Measurements from ENCODE around the gene OVCA2.

The OVCA2 gene

GRCh38 chr17:2029911-2030778, 11.7 kb upstream of the OVCA2 start, which contains the start of gene DPH1:
DPH1 (plus strand) TSS chr17:2030153; CDS start chr17:2030170, 17 bp downstream.
- DNase-seq: peak in 57 of 58 donors; percentile 37 to 94 (median 82)

GRCh38 chr17:2030779-2031163, 11.1 kb upstream of the OVCA2 start:
- DNase-seq: peak in 6 of 58 donors; percentile 33 to 70 (median 38)

- no peak for DNase-seq
These were observed 8.7 kb upstream of the OVCA2 start for GRCh38 chr17:2033153-2033552.

GRCh38 chr17:2034157-2034556, 7.7 kb upstream of the OVCA2 start:
- DNase-seq: no peak

- DNase-seq: no peak
These were observed 6.8 kb upstream of the OVCA2 start for GRCh38 chr17:2034806-2035540.

- no peak for DNase-seq
These were observed 6.0 kb upstream of the OVCA2 start for GRCh38 chr17:2035541-2036488.

GRCh38 chr17:2037155-2037554, 4.7 kb upstream of the OVCA2 start:
- DNase-seq: no peak

GRCh38 chr17:2040219-2040827, 1.5 kb upstream of the OVCA2 start:
- DNase-seq: no peak

GRCh38 chr17:2040942-2041560, 771 bp upstream of the OVCA2 start:
- DNase-seq: peak in 5 of 58 donors; percentile 45 to 68 (median 56)

- peak in 3 of 58 donors; percentile 31 to 54 (median 52) for DNase-seq
These were observed 597 bp downstream of the OVCA2 start for GRCh38 chr17:2042390-2042847.

- no peak for DNase-seq
These were observed 1.1 kb downstream of the OVCA2 start for GRCh38 chr17:2042933-2043332.

GRCh38 chr17:2043785-2044184, 2.0 kb downstream of the OVCA2 start:
- DNase-seq: no peak

GRCh38 chr17:2044263-2044894, 2.6 kb downstream of the OVCA2 start:
- no peak for DNase-seq

- no peak for DNase-seq
These were observed 5.8 kb downstream of the OVCA2 start for GRCh38 chr17:2047590-2047989.

- DNase-seq: no peak
These were observed 7.0 kb downstream of the OVCA2 start for GRCh38 chr17:2048805-2049204.

- DNase-seq: peak in 54 of 58 donors; percentile 34 to 83 (median 66)
These were observed 7.8 kb downstream of the OVCA2 start for GRCh38 chr17:2049333-2050299.

- DNase-seq: peak in 48 of 58 donors; percentile 23 to 77 (median 60)
These were observed 8.7 kb downstream of the OVCA2 start for GRCh38 chr17:2050300-2051060.

Data from anterior cingulate cortex (tissue), 58 donors.